Medulla oblongata (tissue), 1 donor: ENCODE data around the gene RASGEF1C.
"Not testable (repeated sequence)": the region's sequence is repeated elsewhere in the genome, so short reads cannot be mapped to it uniquely, and the experiment has no call there.

Source experiments
- DNase-seq: peaks from one replicate; pipeline ENCODE4 v3.0.0-alpha.2; 2015; ENCODE audit errors: extremely low spot score

The RASGEF1C gene

GRCh38 chr5:180100621-180101450 is 108.2 kb downstream of the RASGEF1C start:
- DNase-seq, result no peak

- DNase-seq, result no peak
Measured at GRCh38 chr5:180099733-180100611, 109.0 kb downstream of the RASGEF1C start.

- DNase-seq, result no peak
Measured at GRCh38 chr5:180098991-180099732, 109.8 kb downstream of the RASGEF1C start.

- DNase-seq, result no peak
Measured at GRCh38 chr5:180098526-180098925, 110.5 kb downstream of the RASGEF1C start.

- DNase-seq, result no peak
Measured at GRCh38 chr5:180097926-180098325, 111.1 kb downstream of the RASGEF1C start.

GRCh38 chr5:180097163-180097894 is 111.7 kb downstream of the RASGEF1C start:
- DNase-seq, result no peak

GRCh38 chr5:180096616-180097015 is 112.4 kb downstream of the RASGEF1C start:
- no peak for DNase-seq

- no peak for DNase-seq
Measured at GRCh38 chr5:180095545-180095944, 113.5 kb downstream of the RASGEF1C start.

- peak; percentile 81 for DNase-seq
Measured at GRCh38 chr5:180093651-180094382, 115.2 kb downstream of the RASGEF1C start.

GRCh38 chr5:180093241-180093640 is 115.8 kb downstream of the RASGEF1C start:
- no peak for DNase-seq

GRCh38 chr5:180090769-180091546 is 118.1 kb downstream of the RASGEF1C start:
- peak; percentile 64 for DNase-seq

- DNase-seq, result peak; percentile 74
Measured at GRCh38 chr5:180090098-180090768, 118.8 kb downstream of the RASGEF1C start.

- not testable (repeated sequence) for DNase-seq
Measured at GRCh38 chr5:180089628-180090027, 119.4 kb downstream of the RASGEF1C start.

GRCh38 chr5:180088561-180088960 is 120.5 kb downstream of the RASGEF1C start:
- DNase-seq, result no peak

- DNase-seq, result no peak
Measured at GRCh38 chr5:180086816-180087399, 122.1 kb downstream of the RASGEF1C start.

GRCh38 chr5:180085837-180086236 is 123.2 kb downstream of the RASGEF1C start:
- DNase-seq, result peak; percentile 78

- DNase-seq, result peak; percentile 35
Measured at GRCh38 chr5:180084638-180085561, 124.1 kb downstream of the RASGEF1C start.
